ENCODE measurements around the gene TGFB1I1.

GRCh38 chr16:31472709-31473203, 804 bp downstream of the TGFB1I1 start:
- TF ChIP-seq CTCF (conservative IDR thresholded peaks at IDR 0.05) (no peak), ZFX (IDR thresholded peaks at IDR 0.05) (no peak)

Data from C4-2B (cell line).